ENCODE data around the gene CTIF.

CTIF gene

DNA sequence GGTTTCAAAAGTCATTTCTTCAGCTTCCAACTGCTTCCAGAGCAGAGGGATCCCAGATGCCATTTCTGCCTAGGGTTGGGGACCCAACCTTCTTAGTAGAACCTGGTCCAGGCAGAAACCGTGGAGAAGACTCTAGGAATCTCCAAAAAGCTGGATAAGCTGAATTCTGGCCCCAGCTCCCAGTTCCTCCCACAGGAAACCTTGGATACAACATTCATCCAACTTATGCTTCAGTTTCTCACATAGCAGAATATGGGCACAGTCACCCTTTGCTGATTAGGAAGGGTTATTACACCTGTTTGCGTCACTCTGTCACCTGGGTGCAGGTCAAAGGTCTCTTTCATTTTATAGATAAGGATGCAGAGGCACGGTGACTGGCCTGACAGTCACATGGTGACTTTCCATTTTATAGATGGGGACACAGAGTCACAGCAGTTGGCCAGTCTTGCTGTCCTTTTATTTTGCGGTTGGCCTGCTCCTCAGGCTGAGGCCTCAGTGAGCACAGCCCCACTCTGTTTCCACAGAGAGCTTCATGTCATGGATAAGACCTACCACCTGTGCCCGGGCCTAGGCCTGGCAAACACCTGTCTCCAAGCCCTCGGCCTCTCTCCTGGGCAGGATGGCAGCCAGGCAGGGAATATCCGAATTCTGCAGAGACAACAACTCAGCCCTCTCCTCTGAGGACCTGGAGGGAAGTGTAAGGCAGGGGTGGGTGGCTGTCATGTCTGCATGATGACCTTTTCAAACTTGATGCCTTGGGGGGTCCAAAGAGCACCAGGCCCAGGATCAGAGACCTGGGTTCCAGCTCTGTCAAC is 263.1 kb downstream of the CTIF start:
- Histone ChIP-seq H3K4me1 (ENCODE audit: low read length) (peaks cover 41% of the 10 kb centered on the region), H4K20me1 (ENCODE audit: insufficient read depth, low read length) (peaks cover 20% of the 10 kb centered on the region), H3K79me2 (ENCODE audit: low read length) (no peaks in the 10 kb centered on the region), H3K9me3 (ENCODE audit: insufficient read depth, low read length) (no peaks in the 10 kb centered on the region), H3K36me3 (replicated peaks; ENCODE audit: low read depth, low read length) (peaks cover 5% of the 10 kb centered on the region), H3K27me3 (ENCODE audit: low read depth, low read length) (0 out of 2 replicates have a peak, but pooled peaks cover 4% of the 10 kb centered on the region), H3K4me3 (ENCODE audit: low read length) (peak overlapping the region; percentile 51), H3K4me2 (ENCODE audit: low read length) (peak overlapping the region; percentile 78), H3K9ac (ENCODE audit: low read length) (no peak overlapping the region), H2AFZ (ENCODE audit: low read depth, low read length) (no peak overlapping the region), H3K27ac (ENCODE audit: low read length) (peak overlapping the region; percentile 61)
- TF ChIP-seq EZH2phosphoT487 (IDR thresholded peaks at IDR 0.05; ENCODE audit: low read depth) = no peak; the same call in 1 of the 2 replicates
- TF ChIP-seq, protein P1, sequence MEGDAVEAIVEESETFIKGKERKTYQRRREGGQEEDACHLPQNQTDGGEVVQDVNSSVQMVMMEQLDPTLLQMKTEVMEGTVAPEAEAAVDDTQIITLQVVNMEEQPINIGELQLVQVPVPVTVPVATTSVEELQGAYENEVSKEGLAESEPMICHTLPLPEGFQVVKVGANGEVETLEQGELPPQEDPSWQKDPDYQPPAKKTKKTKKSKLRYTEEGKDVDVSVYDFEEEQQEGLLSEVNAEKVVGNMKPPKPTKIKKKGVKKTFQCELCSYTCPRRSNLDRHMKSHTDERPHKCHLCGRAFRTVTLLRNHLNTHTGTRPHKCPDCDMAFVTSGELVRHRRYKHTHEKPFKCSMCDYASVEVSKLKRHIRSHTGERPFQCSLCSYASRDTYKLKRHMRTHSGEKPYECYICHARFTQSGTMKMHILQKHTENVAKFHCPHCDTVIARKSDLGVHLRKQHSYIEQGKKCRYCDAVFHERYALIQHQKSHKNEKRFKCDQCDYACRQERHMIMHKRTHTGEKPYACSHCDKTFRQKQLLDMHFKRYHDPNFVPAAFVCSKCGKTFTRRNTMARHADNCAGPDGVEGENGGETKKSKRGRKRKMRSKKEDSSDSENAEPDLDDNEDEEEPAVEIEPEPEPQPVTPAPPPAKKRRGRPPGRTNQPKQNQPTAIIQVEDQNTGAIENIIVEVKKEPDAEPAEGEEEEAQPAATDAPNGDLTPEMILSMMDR (IDR thresholded peaks at IDR 0.05; ENCODE audit: low read depth, low read length) = no peak

DNA sequence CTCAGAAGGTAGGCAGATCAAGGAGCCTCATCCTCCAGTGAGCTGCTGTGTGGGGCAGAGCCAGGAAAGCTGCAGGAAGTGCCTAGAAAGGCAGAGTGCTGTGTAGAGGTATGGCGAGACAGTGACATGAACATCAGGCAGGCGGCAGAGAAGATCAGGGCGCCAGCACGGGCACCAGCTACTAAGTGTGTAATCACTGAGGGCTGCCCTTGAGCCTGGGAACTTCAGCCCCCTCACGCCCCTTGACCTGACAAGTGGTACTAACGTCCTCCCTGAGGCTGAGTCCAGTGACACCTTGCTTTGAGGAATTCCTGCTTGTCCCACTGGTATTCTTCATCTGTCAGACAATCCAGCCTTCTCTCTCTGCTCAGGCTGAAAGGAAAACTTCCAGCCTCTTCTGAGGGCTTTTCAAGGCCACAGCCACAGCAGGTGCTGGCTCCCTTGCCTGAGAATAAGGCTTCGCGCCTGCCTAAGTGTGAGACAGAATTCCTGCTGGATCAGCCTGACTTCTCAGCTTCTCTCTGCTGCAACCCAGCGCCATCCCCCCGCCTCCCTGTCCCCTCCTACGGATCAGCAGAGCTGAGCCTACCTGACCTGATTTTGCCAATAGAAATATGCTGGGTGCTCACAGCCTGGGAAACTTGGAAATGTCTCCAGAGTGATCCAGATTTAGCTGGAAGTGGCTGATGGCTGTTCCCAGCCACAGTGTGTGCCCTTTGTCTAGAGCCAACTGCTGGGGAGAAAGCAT is 263.9 kb downstream of the CTIF start:
- Histone ChIP-seq H4K20me1 (ENCODE audit: insufficient read depth, low read length) (peaks cover 19% of the 10 kb centered on the region), H3K9ac (ENCODE audit: low read length) (no peak overlapping the region), H3K79me2 (ENCODE audit: low read length) (no peaks in the 10 kb centered on the region), H3K27me3 (ENCODE audit: low read depth, low read length) (0 out of 2 replicates have a peak, but pooled peaks cover 4% of the 10 kb centered on the region), H3K4me3 (ENCODE audit: low read length) (no peak overlapping the region), H3K36me3 (replicated peaks; ENCODE audit: low read depth, low read length) (peaks cover 5% of the 10 kb centered on the region), H2AFZ (ENCODE audit: low read depth, low read length) (no peak overlapping the region), H3K9me3 (ENCODE audit: insufficient read depth, low read length) (no peaks in the 10 kb centered on the region), H3K4me2 (ENCODE audit: low read length) (no peak overlapping the region), H3K27ac (ENCODE audit: low read length) (no peak overlapping the region), H3K4me1 (ENCODE audit: low read length) (peaks cover 39% of the 10 kb centered on the region)
- TF ChIP-seq, protein P1 (IDR thresholded peaks at IDR 0.05; ENCODE audit: low read depth, low read length) = no peak
- TF ChIP-seq EZH2phosphoT487 (IDR thresholded peaks at IDR 0.05; ENCODE audit: low read depth) = no peak

DNA sequence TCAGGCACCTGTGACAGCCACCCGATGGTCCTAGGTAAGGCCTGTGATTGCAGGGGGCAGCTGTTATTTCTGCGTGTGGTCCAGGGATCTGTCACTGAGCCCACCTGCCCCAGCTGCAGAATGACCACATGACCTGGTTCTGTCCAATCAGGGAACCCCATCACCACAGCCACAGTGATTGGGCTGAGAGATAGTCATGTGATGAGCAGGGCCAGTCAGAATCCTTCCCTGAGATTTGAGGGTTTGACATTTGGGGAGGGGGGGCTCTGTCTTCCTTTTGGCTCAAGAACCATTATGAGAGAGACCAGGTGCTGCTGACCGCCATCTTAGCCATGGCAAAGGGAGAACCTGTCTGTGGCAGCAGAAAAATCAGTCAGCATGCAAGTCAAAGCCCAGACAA is 264.7 kb downstream of the CTIF start:
- H3K27me3 ChIP-seq (ENCODE audit: low read depth, low read length) = no peaks in the 10 kb centered on the region
- H3K4me2 ChIP-seq (ENCODE audit: low read length) = no peak overlapping the region
- H3K79me2 ChIP-seq (ENCODE audit: low read length) = no peaks in the 10 kb centered on the region
- H3K36me3 ChIP-seq (replicated peaks; ENCODE audit: low read depth, low read length) = peaks cover 5% of the 10 kb centered on the region
- H3K27ac ChIP-seq (ENCODE audit: low read length) = no peak overlapping the region
- H3K4me3 ChIP-seq (ENCODE audit: low read length) = no peak overlapping the region
- H3K9ac ChIP-seq (ENCODE audit: low read length) = no peak overlapping the region
- peaks cover 35% of the 10 kb centered on the region for H3K4me1 ChIP-seq (ENCODE audit: low read length)
- H2AFZ ChIP-seq (ENCODE audit: low read depth, low read length) = no peak overlapping the region
- TF ChIP-seq, protein P1 (IDR thresholded peaks at IDR 0.05; ENCODE audit: low read depth, low read length) = no peak
- no peak for TF ChIP-seq EZH2phosphoT487 (IDR thresholded peaks at IDR 0.05; ENCODE audit: low read depth)
- H4K20me1 ChIP-seq (ENCODE audit: insufficient read depth, low read length) = peaks cover 11% of the 10 kb centered on the region; the same call in 1 of the 2 replicates
- no peaks in the 10 kb centered on the region for H3K9me3 ChIP-seq (ENCODE audit: insufficient read depth, low read length)
